Glomerular visceral epithelial cell (primary cell): ENCODE measurements around the gene NTMT2.
"Not testable (repeated sequence)": the region's sequence is repeated elsewhere in the genome, so short reads cannot be mapped to it uniquely, and the experiment has no call there.

Source experiments
- DNase-seq: peaks from one replicate; pipeline ENCODE4 v3.0.0-alpha.2; 2016; ENCODE audit errors: extremely low spot score

Gene NTMT2

GRCh38 chr1:170145770-170146676 lies at the start of gene NTMT2:
Gene NTMT2 (plus strand): TSS chr1:170145959. CDS start chr1:170146108, 149 bp downstream.
- DNase-seq = peak; percentile 6

GRCh38 chr1:170095976-170096748 lies 49.6 kb upstream of the NTMT2 start:
- no peak for DNase-seq

- DNase-seq = no peak
Observed at GRCh38 chr1:170096806-170097340, 48.9 kb upstream of the NTMT2 start.

GRCh38 chr1:170097449-170097948 lies 48.3 kb upstream of the NTMT2 start:
- DNase-seq = no peak

- DNase-seq = not testable (repeated sequence)
Observed at GRCh38 chr1:170113140-170113539, 32.6 kb upstream of the NTMT2 start.

GRCh38 chr1:170114906-170115305 lies 30.9 kb upstream of the NTMT2 start:
- no peak for DNase-seq

- no peak for DNase-seq
Observed at GRCh38 chr1:170122366-170122765, 23.4 kb upstream of the NTMT2 start.

- no peak for DNase-seq
Observed at GRCh38 chr1:170125269-170125668, 20.5 kb upstream of the NTMT2 start.

GRCh38 chr1:170126696-170127095 lies 19.1 kb upstream of the NTMT2 start:
- peak; percentile 92 for DNase-seq

GRCh38 chr1:170131450-170131849 lies 14.3 kb upstream of the NTMT2 start:
- DNase-seq = no peak

- no peak for DNase-seq
Observed at GRCh38 chr1:170131984-170132383, 13.8 kb upstream of the NTMT2 start.

GRCh38 chr1:170133766-170134495 lies 11.8 kb upstream of the NTMT2 start:
- no peak for DNase-seq

GRCh38 chr1:170134521-170134920 lies 11.2 kb upstream of the NTMT2 start:
- DNase-seq = no peak

- DNase-seq = no peak
Observed at GRCh38 chr1:170140371-170140770, 5.4 kb upstream of the NTMT2 start.

- DNase-seq = no peak
Observed at GRCh38 chr1:170145061-170145460, 698 bp upstream of the NTMT2 start.

GRCh38 chr1:170146720-170147263 lies 1.0 kb downstream of the NTMT2 start:
- DNase-seq = no peak

GRCh38 chr1:170149241-170149640 lies 3.5 kb downstream of the NTMT2 start:
- no peak for DNase-seq

- no peak for DNase-seq
Observed at GRCh38 chr1:170150016-170150415, 4.3 kb downstream of the NTMT2 start.

- no peak for DNase-seq
Observed at GRCh38 chr1:170150921-170151320, 5.2 kb downstream of the NTMT2 start.

GRCh38 chr1:170153417-170153816 lies 7.7 kb downstream of the NTMT2 start:
- no peak for DNase-seq

GRCh38 chr1:170155055-170155454 lies 9.3 kb downstream of the NTMT2 start:
- DNase-seq = no peak
